Measurements from ENCODE around the gene ZNF628.

ZNF628 gene

GRCh38 chr19:55498246-55498840 lies 21.9 kb downstream of the ZNF628 start:
- Mint-ChIP-seq H3K4me3 (no peak overlapping the region), H3K27ac (no peak overlapping the region), H3K36me3 (peaks cover 9 to 18% of the 10 kb centered on the region in 2 donors), H3K4me1 (peaks cover 20 to 36% of the 10 kb centered on the region in 2 donors), H3K9me3 (peaks cover 3 to 4% of the 10 kb centered on the region in 2 donors), H3K27me3 (peaks cover 9 to 11% of the 10 kb centered on the region in 2 donors)
- ATAC-seq (replicated peaks) (no peak), DNase-seq (no peak)

- H3K27me3 Mint-ChIP-seq: no peaks in the 10 kb centered on the region
- H3K4me1 Mint-ChIP-seq: peaks cover 22 to 37% of the 10 kb centered on the region in 2 donors
- ATAC-seq (replicated peaks) (no peak), DNase-seq (no peak)
- H3K9me3 Mint-ChIP-seq: peaks cover 3 to 8% of the 10 kb centered on the region in 2 donors
- H3K27ac Mint-ChIP-seq: no peak overlapping the region
- peaks cover 12 to 22% of the 10 kb centered on the region in 2 donors for H3K36me3 Mint-ChIP-seq
- H3K4me3 Mint-ChIP-seq: no peak overlapping the region
These were observed 24.0 kb downstream of the ZNF628 start for GRCh38 chr19:55500368-55500952.

GRCh38 chr19:55502197-55502952 lies 26.0 kb downstream of the ZNF628 start:
- DNase-seq (no peak), ATAC-seq (replicated peaks) (no peak)
- no peaks in the 10 kb centered on the region for H3K27me3 Mint-ChIP-seq
- H3K4me1 Mint-ChIP-seq: peaks cover 22 to 37% of the 10 kb centered on the region in 2 donors
- H3K4me3 Mint-ChIP-seq: no peak overlapping the region
- peak overlapping the region; percentile 66 for H3K27ac Mint-ChIP-seq
- peaks cover 9 to 20% of the 10 kb centered on the region in 2 donors for H3K36me3 Mint-ChIP-seq
- H3K9me3 Mint-ChIP-seq: peaks cover 3 to 8% of the 10 kb centered on the region in 2 donors

- ATAC-seq (replicated peaks) (no peak), DNase-seq (no peak)
- H3K9me3 Mint-ChIP-seq: peaks cover 3 to 8% of the 10 kb centered on the region in 2 donors
- H3K27ac Mint-ChIP-seq: peak overlapping the region; percentile 97
- H3K27me3 Mint-ChIP-seq: peaks cover 0 to 6% of the 10 kb centered on the region in 2 donors
- peaks cover 22 to 37% of the 10 kb centered on the region in 2 donors for H3K4me1 Mint-ChIP-seq
- H3K36me3 Mint-ChIP-seq: peaks cover 9 to 20% of the 10 kb centered on the region in 2 donors
- peak overlapping the region; percentile 85 to 86 for H3K4me3 Mint-ChIP-seq
These were observed 26.7 kb downstream of the ZNF628 start for GRCh38 chr19:55503157-55503501.

- ATAC-seq (replicated peaks) (peak; percentile 97 to 98), DNase-seq (peak; percentile 95)
- peaks cover 22 to 37% of the 10 kb centered on the region in 2 donors for H3K4me1 Mint-ChIP-seq
- peaks cover 9 to 20% of the 10 kb centered on the region in 2 donors for H3K36me3 Mint-ChIP-seq
- peak overlapping the region; percentile 97 for H3K27ac Mint-ChIP-seq
- H3K27me3 Mint-ChIP-seq: peaks cover 0 to 8% of the 10 kb centered on the region in 2 donors
- peaks cover 3 to 8% of the 10 kb centered on the region in 2 donors for H3K9me3 Mint-ChIP-seq
- H3K4me3 Mint-ChIP-seq: peak overlapping the region; percentile 85 to 86
These were observed 27.3 kb downstream of the ZNF628 start for GRCh38 chr19:55503502-55504251.

GRCh38 chr19:55504252-55504603 lies 27.8 kb downstream of the ZNF628 start:
- peaks cover 3 to 8% of the 10 kb centered on the region in 2 donors for H3K9me3 Mint-ChIP-seq
- peak overlapping the region; percentile 85 to 86 for H3K4me3 Mint-ChIP-seq
- peaks cover 0 to 12% of the 10 kb centered on the region in 2 donors for H3K27me3 Mint-ChIP-seq
- peaks cover 9 to 16% of the 10 kb centered on the region in 2 donors for H3K36me3 Mint-ChIP-seq
- ATAC-seq (replicated peaks) (no peak), DNase-seq (no peak)
- peak overlapping the region; percentile 97 for H3K27ac Mint-ChIP-seq
- peaks cover 21 to 34% of the 10 kb centered on the region in 2 donors for H3K4me1 Mint-ChIP-seq

- H3K36me3 Mint-ChIP-seq: peaks cover 9 to 14% of the 10 kb centered on the region in 2 donors
- no peak for DNase-seq
- no peak overlapping the region for H3K4me3 Mint-ChIP-seq
- peaks cover 0 to 13% of the 10 kb centered on the region in 2 donors for H3K27me3 Mint-ChIP-seq
- H3K9me3 Mint-ChIP-seq: peaks cover 3 to 8% of the 10 kb centered on the region in 2 donors
- H3K4me1 Mint-ChIP-seq: peaks cover 18 to 27% of the 10 kb centered on the region in 2 donors
- ATAC-seq (replicated peaks): no peak
- H3K27ac Mint-ChIP-seq: no peak overlapping the region
These were observed 28.6 kb downstream of the ZNF628 start for GRCh38 chr19:55504981-55505380.

GRCh38 chr19:55508120-55508519 lies 31.7 kb downstream of the ZNF628 start:
- H3K4me1 Mint-ChIP-seq: peaks cover 9 to 12% of the 10 kb centered on the region in 2 donors
- no peak for DNase-seq
- H3K27me3 Mint-ChIP-seq: peaks cover 14 to 25% of the 10 kb centered on the region in 2 donors
- no peak for ATAC-seq (replicated peaks)
- peaks cover 2 to 6% of the 10 kb centered on the region in 2 donors for H3K9me3 Mint-ChIP-seq
- no peak overlapping the region for H3K27ac Mint-ChIP-seq
- H3K36me3 Mint-ChIP-seq: peaks cover 5 to 7% of the 10 kb centered on the region in 2 donors
- no peak overlapping the region for H3K4me3 Mint-ChIP-seq

- Mint-ChIP-seq H3K27me3 (peaks cover 8 to 16% of the 10 kb centered on the region in 2 donors), H3K27ac (peak overlapping the region; percentile 98), H3K4me3 (peak overlapping the region; percentile 88), H3K36me3 (no peaks in the 10 kb centered on the region), H3K4me1 (peaks cover 3 to 9% of the 10 kb centered on the region in 2 donors), H3K9me3 (no peaks in the 10 kb centered on the region)
- DNase-seq: peak; percentile 90
- peak; percentile 100 for ATAC-seq (replicated peaks)
These were observed 40.6 kb downstream of the ZNF628 start for GRCh38 chr19:55516878-55517620.

GRCh38 chr19:55519451-55520311 lies 43.3 kb downstream of the ZNF628 start:
- Mint-ChIP-seq H3K27ac (no peak overlapping the region), H3K9me3 (no peaks in the 10 kb centered on the region), H3K4me3 (no peak overlapping the region), H3K36me3 (no peaks in the 10 kb centered on the region), H3K27me3 (peaks cover 4 to 7% of the 10 kb centered on the region in 2 donors), H3K4me1 (peaks cover 3 to 9% of the 10 kb centered on the region in 2 donors)
- DNase-seq: no peak
- no peak for ATAC-seq (replicated peaks)

- ATAC-seq (replicated peaks) (no peak), DNase-seq (no peak)
- no peak overlapping the region for H3K4me3 Mint-ChIP-seq
- H3K27me3 Mint-ChIP-seq: peaks cover 12 to 14% of the 10 kb centered on the region in 2 donors
- no peak overlapping the region for H3K27ac Mint-ChIP-seq
- no peaks in the 10 kb centered on the region for H3K9me3 Mint-ChIP-seq
- peaks cover 3 to 9% of the 10 kb centered on the region in 2 donors for H3K4me1 Mint-ChIP-seq
- no peaks in the 10 kb centered on the region for H3K36me3 Mint-ChIP-seq
These were observed 44.4 kb downstream of the ZNF628 start for GRCh38 chr19:55520691-55521292.

- no peak overlapping the region for H3K4me3 Mint-ChIP-seq
- ATAC-seq (replicated peaks) (no peak), DNase-seq (no peak)
- H3K4me1 Mint-ChIP-seq: no peaks in the 10 kb centered on the region
- no peak overlapping the region for H3K27ac Mint-ChIP-seq
- H3K9me3 Mint-ChIP-seq: no peaks in the 10 kb centered on the region
- no peaks in the 10 kb centered on the region for H3K36me3 Mint-ChIP-seq
- H3K27me3 Mint-ChIP-seq: peaks cover 12 to 18% of the 10 kb centered on the region in 2 donors
These were observed 49.1 kb downstream of the ZNF628 start for GRCh38 chr19:55525289-55526101.
